Transverse colon (tissue), 4 donors: Measurements from ENCODE around the gene SORCS3.

Source experiments
- CTCF ChIP-seq, 5 experiments: fragments of 200-600 bp in 3 of 5; fragments of 450-650 bp in 2 of 5; sonication (generic) in 3 of 5; IDR thresholded peaks; 1 replicate in 2 of 5; 2 replicates in 3 of 5; pipeline ENCODE4 v1.5.1; 2016 to 2017; ENCODE audit warnings: antibody characterized with exemption in 5 of 5, inconsistent platforms in 3 of 5, mild to moderate bottlenecking in 2 of 5, moderate library complexity in 1 of 5
- EP300 ChIP-seq: sonication (generic); formaldehyde crosslinking; IDR thresholded peaks from one replicate; pipeline ENCODE4 v1.6.1; 2017; ENCODE audit warnings: antibody characterized with exemption, low read depth
- POLR2A ChIP-seq: fragments of 450-650 bp; IDR thresholded peaks from one replicate; pipeline ENCODE4 v1.6.1; 2016; ENCODE audit warnings: antibody characterized with exemption, mild to moderate bottlenecking, moderate library complexity
- POLR2AphosphoS5 ChIP-seq, 3 donors: sonication (generic); formaldehyde crosslinking; IDR thresholded peaks; one replicate each; pipeline ENCODE4 v1.6.1; 2016; ENCODE audit warnings: antibody characterized with exemption in 3 of 3

DNA sequence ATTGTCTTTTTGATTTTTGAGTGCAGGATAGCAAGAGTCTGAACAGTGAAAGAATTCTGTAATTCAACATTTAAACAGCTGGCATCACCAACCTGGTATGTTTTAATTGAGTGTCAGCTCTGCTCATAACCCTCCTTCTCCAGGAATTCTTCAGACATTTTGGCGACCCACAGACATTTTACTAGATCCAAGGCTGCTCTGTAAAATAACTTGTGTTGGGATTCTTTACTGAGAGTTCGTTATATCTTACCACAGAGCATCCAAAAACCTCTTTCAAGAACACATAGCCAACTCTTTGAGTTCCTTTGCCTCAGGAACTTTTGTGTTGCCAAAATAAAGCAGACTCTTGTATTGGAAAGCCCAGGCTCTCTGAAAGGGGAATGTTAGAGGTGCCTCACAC is 27.7 kb upstream of the SORCS3 start:
- no peak for TF ChIP-seq CTCF (IDR thresholded peaks at IDR 0.05)
- TF ChIP-seq POLR2A = no peak
- no peak for TF ChIP-seq EP300
- TF ChIP-seq POLR2AphosphoS5 (IDR thresholded peaks at IDR 0.05) = no peak
